Natural killer cell (primary cell): ENCODE data around the gene ZNF146. TPM values are rescaled to one million over a fixed set of nuclear protein-coding genes. Genes with fewer than 3 reads are reported as not detected.
"Not testable (repeated sequence)": the region's sequence is repeated elsewhere in the genome, so short reads cannot be mapped to it uniquely, and the experiment has no call there.

Source experiments
- ATAC-seq, 3 donors: fragments of 150-1000 bp in 2 of 3; fragments of 200-7000 bp in 1 of 3; cut with Tn5 transposase; 1 replicate in 1 of 3; 2 replicates in 2 of 3; pipeline ENCODE4 v1.10.0; 2021; ENCODE audit warnings: mild to moderate bottlenecking in 2 of 3, moderate library complexity in 2 of 3
- DNase-seq, 2 donors: peaks; one replicate each; pipeline versions ENCODE4 v3.0.0 to v3.0.0-alpha.2; 2013 to 2021; ENCODE audit warnings: mixed read lengths in 1 of 2
- H3K27ac ChIP-seq: one replicate; pipeline ENCODE4 v1.5.1; 2013; ENCODE audit warnings: mild to moderate bottlenecking, low read length
- H3K27me3 ChIP-seq: one replicate; pipeline ENCODE4 v1.6.1; 2013; ENCODE audit warnings: low read length; ENCODE audit not compliant: control insufficient read depth, insufficient read depth
- H3K36me3 ChIP-seq: one replicate; pipeline ENCODE4 v1.6.1; 2013; ENCODE audit warnings: low read length; ENCODE audit not compliant: control insufficient read depth, insufficient read depth
- H3K4me1 ChIP-seq: one replicate; pipeline ENCODE4 v1.6.1; 2013; ENCODE audit warnings: low read length; ENCODE audit not compliant: control insufficient read depth, insufficient read depth
- H3K4me3 ChIP-seq: one replicate; pipeline ENCODE4 v1.5.1; 2013; ENCODE audit warnings: low read length
- H3K9me3 ChIP-seq: one replicate; pipeline ENCODE4 v1.6.1; 2013; ENCODE audit warnings: low read length; ENCODE audit not compliant: control insufficient read depth, insufficient read depth
- H3K27ac Mint-ChIP-seq, 2 donors: one replicate each; pipeline ENCODE4 v1.8.0; 2022; ENCODE audit warnings: mild to moderate bottlenecking in 2 of 2, mixed read lengths in 2 of 2, moderate library complexity in 1 of 2
- H3K27me3 Mint-ChIP-seq, 2 donors: one replicate each; pipeline ENCODE4 v1.8.0; 2022; ENCODE audit warnings: low read depth in 2 of 2, mixed read lengths in 2 of 2
- H3K36me3 Mint-ChIP-seq: one replicate; pipeline ENCODE4 v1.8.0; 2022; ENCODE audit warnings: mixed read lengths
- H3K4me1 Mint-ChIP-seq, 2 donors: one replicate each; pipeline ENCODE4 v1.8.0; 2022; ENCODE audit warnings: mixed read lengths in 2 of 2
- H3K4me3 Mint-ChIP-seq: one replicate; pipeline ENCODE4 v1.8.0; 2022; ENCODE audit warnings: mild to moderate bottlenecking, moderate library complexity, mixed read lengths
- H3K9me3 Mint-ChIP-seq, 2 donors: one replicate each; pipeline ENCODE4 v1.8.0; 2022; ENCODE audit warnings: mixed read lengths in 2 of 2
- WGBS: methylation state at CpG from one replicate; pipeline ENCODE4 v1.1.7; 2013; ENCODE audit warnings: missing lambda C conversion rate; ENCODE audit not compliant: insufficient coverage; 5-methylcytosine and 5-hydroxymethylcytosine counted together
- intact Hi-C: fragments of 100-400 bp; cut with micrococcal nuclease; formaldehyde crosslinking; loops from one replicate; pipeline ENCODE4 v1.14.2; 2022
- total RNA-seq, 4 donors: library from RNA; stranded (reverse); fragments of 120-200 nt in 1 of 4; gene quantifications; one replicate each; pipeline versions ENCODE4 v1.2.3 to v1.2.4, GENCODE V29; 2013 to 2022
- TF ChIP-seq, protein P1 (sequence below): fragments of 200-600 bp; IDR thresholded peaks from one replicate; pipeline ENCODE4 v1.8.0; 2022; ENCODE audit warnings: antibody characterized with exemption

Gene ZNF146
- total RNA-seq, 3 donors from 2014 or later (not counting 1 experiment from before 2014, with no cell fraction given) = 20.3 to 37.3 (median 21.5) TPM

DNA sequence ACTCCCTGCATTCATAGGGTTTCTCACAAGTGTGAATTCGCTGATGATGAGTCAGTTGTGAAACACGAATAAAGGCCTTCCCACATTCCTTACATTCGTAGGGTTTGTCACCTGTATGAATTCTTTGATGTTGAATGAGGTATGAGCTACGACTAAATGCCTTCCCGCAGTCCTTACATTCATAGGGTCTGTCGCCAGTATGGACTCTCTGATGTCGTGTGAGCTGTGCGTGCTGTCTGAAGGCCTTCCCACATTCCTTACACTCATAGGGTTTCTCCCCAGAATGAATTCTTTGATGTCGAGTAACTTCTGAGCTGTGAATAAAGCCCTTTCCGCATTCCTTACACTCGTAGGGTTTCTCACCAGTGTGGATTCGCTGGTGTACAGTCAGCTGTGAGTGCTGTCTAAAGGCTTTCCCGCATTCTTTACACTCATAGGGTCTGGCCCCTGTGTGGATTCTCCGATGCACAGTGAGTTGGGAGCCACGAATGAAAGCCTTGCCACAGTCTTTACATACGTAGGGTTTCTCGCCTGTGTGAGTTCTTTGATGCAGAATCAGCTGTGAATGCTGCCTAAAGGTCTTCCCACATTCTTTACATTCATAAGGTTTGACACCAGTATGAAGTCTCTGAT lies 32.2 kb upstream of the ZNF146 start:
- H3K27me3 Mint-ChIP-seq = no peaks in the 10 kb centered on the region
- DNase-seq (no peak), ATAC-seq (no peak)
- peaks cover 12% of the 10 kb centered on the region for H3K36me3 Mint-ChIP-seq
- H3K27ac ChIP-seq = no peak overlapping the region
- H3K4me3 ChIP-seq = no peak overlapping the region
- H3K9me3 Mint-ChIP-seq = no peaks in the 10 kb centered on the region
- H3K27me3 ChIP-seq = no peaks in the 10 kb centered on the region
- H3K4me1 ChIP-seq = peaks cover 2% of the 10 kb centered on the region
- no peaks in the 10 kb centered on the region for H3K9me3 ChIP-seq
- peaks cover 11% of the 10 kb centered on the region for H3K36me3 ChIP-seq
- H3K4me1 Mint-ChIP-seq = peaks cover 0 to 5% of the 10 kb centered on the region in 2 donors
- 96% methylated on average over 14 of the region's 17 CpGs for WGBS
- H3K27ac Mint-ChIP-seq = no peak overlapping the region
- no peak overlapping the region for H3K4me3 Mint-ChIP-seq
- intact Hi-C loops = no loop called here
- TF ChIP-seq, protein P1, sequence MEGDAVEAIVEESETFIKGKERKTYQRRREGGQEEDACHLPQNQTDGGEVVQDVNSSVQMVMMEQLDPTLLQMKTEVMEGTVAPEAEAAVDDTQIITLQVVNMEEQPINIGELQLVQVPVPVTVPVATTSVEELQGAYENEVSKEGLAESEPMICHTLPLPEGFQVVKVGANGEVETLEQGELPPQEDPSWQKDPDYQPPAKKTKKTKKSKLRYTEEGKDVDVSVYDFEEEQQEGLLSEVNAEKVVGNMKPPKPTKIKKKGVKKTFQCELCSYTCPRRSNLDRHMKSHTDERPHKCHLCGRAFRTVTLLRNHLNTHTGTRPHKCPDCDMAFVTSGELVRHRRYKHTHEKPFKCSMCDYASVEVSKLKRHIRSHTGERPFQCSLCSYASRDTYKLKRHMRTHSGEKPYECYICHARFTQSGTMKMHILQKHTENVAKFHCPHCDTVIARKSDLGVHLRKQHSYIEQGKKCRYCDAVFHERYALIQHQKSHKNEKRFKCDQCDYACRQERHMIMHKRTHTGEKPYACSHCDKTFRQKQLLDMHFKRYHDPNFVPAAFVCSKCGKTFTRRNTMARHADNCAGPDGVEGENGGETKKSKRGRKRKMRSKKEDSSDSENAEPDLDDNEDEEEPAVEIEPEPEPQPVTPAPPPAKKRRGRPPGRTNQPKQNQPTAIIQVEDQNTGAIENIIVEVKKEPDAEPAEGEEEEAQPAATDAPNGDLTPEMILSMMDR = no peak

- intact Hi-C loops = no loop called here
- no peak overlapping the region for H3K4me3 ChIP-seq
- DNase-seq = no peak
- peaks cover 2% of the 10 kb centered on the region for H3K4me1 ChIP-seq
- H3K27me3 ChIP-seq = no peaks in the 10 kb centered on the region
- peaks cover 0 to 5% of the 10 kb centered on the region in 2 donors for H3K4me1 Mint-ChIP-seq
- peaks cover 12% of the 10 kb centered on the region for H3K36me3 Mint-ChIP-seq
- no peak for ATAC-seq
- H3K4me3 Mint-ChIP-seq = no peak overlapping the region
- peaks cover 11% of the 10 kb centered on the region for H3K36me3 ChIP-seq
- H3K9me3 ChIP-seq = no peaks in the 10 kb centered on the region
- no peak overlapping the region for H3K27ac ChIP-seq
- H3K27ac Mint-ChIP-seq = no peak overlapping the region
- 96% methylated on average over 7 of the region's 10 CpGs for WGBS
- TF ChIP-seq, protein P1 = no peak
- no peaks in the 10 kb centered on the region for H3K9me3 Mint-ChIP-seq
- H3K27me3 Mint-ChIP-seq = no peaks in the 10 kb centered on the region
Measured at GRCh38 chr19:36183245-36183628, 31.7 kb upstream of the ZNF146 start.

GRCh38 chr19:36186722-36187121 lies 28.2 kb upstream of the ZNF146 start:
- H3K4me1 ChIP-seq, H3K9me3 ChIP-seq, H3K27ac ChIP-seq, H3K27ac Mint-ChIP-seq, H3K27me3 Mint-ChIP-seq, H3K27me3 ChIP-seq, H3K4me1 Mint-ChIP-seq, DNase-seq, intact Hi-C loops, H3K4me3 Mint-ChIP-seq, H3K4me3 ChIP-seq, ATAC-seq, H3K9me3 Mint-ChIP-seq: not testable (repeated sequence)
- peaks cover 11% of the 10 kb centered on the region for H3K36me3 ChIP-seq
- WGBS = 97% methylated on average over 4 of the region's 5 CpGs
- peaks cover 12% of the 10 kb centered on the region for H3K36me3 Mint-ChIP-seq

GRCh38 chr19:36196249-36196648 lies 18.7 kb upstream of the ZNF146 start:
- H3K4me1 Mint-ChIP-seq = no peaks in the 10 kb centered on the region
- H3K27ac Mint-ChIP-seq = no peak overlapping the region
- Histone ChIP-seq H3K27me3 (no peaks in the 10 kb centered on the region), H3K36me3 (peaks cover 3% of the 10 kb centered on the region), H3K4me1 (no peaks in the 10 kb centered on the region), H3K27ac (no peak overlapping the region), H3K4me3 (no peak overlapping the region), H3K9me3 (no peaks in the 10 kb centered on the region)
- no peak overlapping the region for H3K4me3 Mint-ChIP-seq
- ATAC-seq = no peak
- TF ChIP-seq, protein P1 = no peak
- no peaks in the 10 kb centered on the region for H3K9me3 Mint-ChIP-seq
- no peak for DNase-seq
- intact Hi-C loops = no loop called here
- H3K36me3 Mint-ChIP-seq = no peaks in the 10 kb centered on the region
- WGBS = 86% methylated on average over 2 of the region's 2 CpGs
- H3K27me3 Mint-ChIP-seq = no peaks in the 10 kb centered on the region
